Activated T-cell treated with anti-CD3 and anti-CD28 coated beads, Interleukin-2, amount 50 U/mL, for 1 hour (primary cell): ENCODE measurements around the gene CRKL.
"Not testable (repeated sequence)": the region's sequence is repeated elsewhere in the genome, so short reads cannot be mapped to it uniquely, and the experiment has no call there.

Source experiments
- DNase-seq: peaks from one replicate; pipeline ENCODE4 v3.0.0-alpha.2; 2020

The CRKL gene

DNA sequence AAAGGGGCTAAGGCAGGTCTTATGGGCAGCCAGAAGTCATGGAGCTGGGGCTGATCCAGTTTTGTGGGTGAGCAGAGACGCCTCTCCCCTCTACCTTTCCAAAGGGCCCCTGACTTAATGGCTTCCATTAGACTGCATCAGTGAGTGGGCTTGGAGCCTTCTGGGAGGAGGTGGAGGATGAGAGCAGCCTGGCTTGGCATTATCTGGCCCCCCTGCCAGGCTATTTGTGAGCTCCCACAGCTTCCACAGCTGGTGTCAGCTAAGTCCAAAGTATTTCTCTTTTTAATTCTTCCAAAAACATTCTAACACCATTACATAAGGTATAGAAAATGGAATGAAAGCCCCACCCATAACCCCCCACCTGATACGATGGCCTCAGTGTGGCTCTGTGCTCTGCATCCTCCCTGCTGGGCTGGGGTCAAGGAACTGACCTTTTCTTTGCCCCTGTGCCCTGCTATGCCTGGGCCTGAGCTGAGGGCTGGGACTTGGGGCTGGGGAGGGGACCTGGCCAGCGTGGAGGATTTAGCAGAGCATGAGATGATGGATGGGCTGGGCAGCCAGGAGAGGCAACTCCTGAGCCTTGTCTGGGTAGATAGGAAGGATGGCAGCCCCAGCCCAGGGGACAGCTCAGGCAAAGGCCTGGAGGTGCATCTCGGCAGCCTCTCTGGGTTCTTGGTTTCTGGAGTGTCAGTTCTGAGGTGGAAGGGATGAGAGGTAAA lies 53.9 kb downstream of the CRKL start:
- no peak for DNase-seq

DNA sequence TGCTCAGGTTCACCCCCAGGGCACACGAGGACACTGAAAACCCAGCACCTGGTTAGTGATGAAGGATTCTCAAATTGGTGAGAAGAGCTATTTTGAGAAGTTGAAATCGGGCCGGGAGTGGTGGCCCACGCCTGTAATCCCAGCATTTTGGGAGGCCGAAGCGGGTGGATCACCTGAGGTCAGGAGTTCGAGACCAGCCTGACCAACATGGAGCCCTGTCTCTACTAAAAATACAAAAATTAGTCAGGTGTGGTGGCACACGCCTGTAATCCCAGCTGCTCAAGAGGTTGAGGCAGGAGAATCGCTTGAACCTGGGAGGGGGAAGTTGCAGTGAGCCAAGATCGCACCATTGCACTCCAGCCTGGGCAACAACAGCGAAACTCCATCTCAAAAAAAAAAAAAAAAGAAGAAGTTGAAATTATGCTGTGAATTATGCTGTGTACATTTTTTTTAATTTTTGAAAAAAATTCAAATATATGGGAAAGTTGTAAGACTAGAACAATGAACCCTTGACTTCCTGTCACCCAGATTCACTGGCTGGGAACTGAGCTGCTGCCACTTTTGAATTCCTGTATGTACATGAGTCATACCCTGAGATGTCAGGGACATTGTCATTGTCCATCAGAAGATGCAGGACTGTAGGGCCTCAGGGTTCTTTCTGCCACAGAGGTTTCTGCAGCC lies 54.9 kb downstream of the CRKL start:
- not testable (repeated sequence) for DNase-seq

DNA sequence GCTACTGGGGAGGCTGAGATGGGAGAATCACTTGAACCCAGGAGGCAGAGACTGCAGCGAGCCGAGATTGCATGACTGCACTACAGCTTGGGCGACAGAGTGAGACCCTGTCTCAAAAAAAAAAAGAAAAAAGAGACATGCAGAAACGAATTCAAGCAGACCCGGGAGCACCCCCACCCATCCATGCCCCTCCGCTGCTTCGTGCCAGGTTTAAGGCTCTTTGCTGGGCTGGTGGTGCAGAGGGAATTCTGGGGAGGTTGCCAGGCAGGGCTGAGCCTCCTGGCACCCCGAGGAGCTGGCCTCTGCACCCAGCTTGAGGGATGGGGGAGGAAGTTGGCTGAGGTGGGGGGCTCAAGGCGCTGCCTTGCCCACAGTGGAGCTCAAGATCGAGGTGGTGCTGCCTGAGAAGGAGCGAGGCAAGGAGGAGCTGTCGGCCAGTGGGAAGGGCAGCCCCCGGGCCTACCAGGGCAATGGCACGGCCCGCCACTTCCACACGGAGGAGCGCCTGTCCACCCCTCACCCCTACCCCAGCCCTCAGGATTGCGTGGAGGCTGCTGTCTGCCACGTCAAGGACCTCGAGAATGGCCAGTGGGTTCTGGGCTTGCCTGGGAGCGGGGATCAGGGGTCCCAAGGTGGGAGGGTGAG lies 55.8 kb downstream of the CRKL start:
- DNase-seq = no peak

DNA sequence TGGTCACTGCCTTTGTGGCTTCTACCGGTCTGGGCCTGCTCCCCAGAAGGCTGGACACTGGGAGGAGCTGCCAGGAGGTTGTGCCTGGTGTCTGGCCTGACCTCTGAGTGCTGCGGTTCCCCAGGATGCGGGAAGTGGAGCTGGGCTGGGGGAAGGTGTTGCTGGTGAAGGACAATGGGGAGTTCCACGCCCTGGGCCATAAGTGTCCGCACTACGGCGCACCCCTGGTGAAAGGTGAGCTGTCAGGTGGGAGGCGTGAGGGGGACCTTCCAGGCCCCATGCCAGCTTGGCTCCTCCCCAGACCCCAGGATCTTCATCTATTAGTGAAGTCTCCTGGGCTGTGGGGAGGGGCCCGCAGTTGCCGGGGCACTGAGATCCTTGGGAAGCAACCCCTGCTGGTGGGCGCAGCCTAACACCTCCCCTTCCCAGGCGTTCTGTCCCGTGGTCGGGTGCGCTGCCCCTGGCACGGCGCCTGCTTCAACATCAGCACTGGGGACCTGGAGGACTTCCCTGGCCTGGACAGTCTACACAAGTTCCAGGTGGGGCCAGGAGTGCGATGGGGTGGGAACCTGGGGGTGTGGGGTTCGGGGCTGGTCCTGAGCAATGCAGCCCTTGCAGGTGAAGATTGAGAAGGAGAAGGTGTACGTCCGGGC lies 56.6 kb downstream of the CRKL start:
- DNase-seq = no peak

DNA sequence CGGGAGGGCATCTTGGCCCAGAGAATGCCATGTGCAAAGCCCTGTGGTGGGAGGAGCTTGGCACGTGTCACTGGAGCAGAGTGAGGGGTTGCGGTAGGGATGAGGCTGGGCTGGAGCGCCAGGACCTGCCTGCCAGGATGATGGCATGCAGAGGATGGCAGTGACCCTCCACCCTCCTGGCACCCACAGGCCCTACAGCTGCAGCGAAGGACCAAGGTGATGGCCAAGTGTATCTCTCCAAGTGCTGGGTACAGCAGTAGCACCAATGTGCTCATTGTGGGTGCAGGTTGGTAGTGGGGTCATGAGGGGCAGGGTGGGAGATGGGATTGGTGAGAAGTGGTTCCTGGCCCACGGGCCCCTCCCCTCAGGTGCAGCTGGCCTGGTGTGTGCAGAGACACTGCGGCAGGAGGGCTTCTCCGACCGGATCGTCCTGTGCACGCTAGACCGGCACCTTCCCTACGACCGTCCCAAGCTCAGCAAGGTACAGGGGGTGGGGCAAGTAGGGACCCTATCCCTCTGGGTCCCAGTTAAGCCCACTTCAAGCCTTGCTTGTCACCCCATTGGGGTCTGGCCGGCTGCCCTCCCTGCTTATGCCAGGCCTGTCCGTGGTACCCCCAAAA lies 57.2 kb downstream of the CRKL start:
- no peak for DNase-seq

DNA sequence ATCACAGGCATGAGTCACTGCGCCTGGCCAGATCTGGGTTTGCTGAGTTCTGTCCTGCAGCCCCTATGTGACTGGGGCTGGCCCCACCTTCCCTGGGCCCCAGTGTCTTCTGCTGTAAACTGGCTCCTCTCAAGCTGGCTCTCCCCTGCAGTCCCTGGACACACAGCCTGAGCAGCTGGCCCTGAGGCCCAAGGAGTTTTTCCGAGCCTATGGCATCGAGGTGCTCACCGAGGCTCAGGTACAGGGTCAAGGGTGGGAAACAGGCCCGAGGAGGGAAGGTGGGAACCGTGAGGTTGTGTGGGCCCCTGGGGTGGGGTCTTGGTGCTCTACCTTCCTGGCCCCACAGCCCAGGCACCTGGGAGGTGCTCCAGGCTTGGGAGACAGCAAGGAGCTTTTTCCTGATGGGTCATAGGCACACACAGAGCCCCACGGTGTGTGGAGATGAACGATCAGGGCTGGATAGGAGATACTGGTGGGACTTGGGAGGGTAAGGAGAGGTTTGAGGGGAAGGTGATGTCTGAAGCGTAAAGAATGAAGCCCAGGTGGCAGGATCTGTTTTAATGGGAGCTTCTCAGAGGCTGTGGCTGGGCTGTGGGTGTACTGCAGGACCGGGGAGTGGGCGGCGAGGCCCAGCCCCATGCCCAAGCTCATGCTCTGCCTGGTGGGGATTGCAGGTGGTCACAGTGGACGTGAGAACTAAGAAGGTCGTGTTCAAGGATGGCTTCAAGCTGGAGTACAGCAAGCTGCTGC lies 58.5 kb downstream of the CRKL start:
- no peak for DNase-seq

DNA sequence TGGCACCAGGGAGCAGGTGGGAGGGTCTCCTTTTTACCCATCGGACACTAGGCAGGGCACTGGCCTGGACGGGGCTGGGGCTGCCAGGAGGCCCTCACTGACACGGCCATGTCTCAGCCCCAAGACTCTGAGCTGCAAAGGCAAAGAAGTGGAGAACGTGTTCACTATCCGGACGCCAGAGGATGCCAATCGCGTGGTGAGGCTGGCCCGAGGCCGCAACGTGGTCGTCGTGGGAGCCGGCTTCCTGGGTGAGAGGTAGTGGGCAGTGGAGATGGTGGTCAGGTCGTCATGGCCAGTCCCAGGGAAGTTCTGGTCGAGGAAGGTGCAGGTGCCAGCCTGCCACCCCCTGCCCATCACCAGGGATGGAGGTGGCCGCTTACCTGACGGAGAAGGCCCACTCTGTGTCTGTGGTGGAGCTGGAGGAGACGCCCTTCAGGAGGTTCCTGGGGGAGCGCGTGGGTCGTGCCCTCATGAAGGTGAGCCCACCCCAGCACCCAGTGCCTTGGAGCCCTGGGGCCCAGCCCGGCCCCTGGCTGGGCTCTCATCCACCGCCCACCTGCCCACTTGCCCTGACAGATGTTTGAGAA lies 59.2 kb downstream of the CRKL start:
- no peak for DNase-seq

DNA sequence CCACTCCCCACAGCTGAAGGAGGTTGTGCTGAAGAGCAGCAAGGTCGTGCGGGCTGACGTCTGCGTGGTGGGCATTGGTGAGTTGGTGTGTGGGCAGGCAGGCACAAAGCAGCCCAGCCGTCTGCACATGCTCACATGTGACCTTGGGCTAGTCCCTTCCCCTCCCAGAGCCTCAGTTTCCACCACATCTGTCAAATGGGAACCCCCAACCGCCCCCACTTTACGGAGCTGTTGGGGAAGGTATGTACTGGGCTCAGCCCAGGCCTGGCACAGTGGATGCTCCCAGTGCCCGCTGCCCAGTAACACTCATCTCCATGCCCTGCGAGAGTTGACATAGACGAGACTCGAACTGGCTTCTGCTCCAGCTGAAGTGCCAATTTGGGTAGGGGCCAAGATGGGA lies 59.8 kb downstream of the CRKL start:
- no peak for DNase-seq

DNA sequence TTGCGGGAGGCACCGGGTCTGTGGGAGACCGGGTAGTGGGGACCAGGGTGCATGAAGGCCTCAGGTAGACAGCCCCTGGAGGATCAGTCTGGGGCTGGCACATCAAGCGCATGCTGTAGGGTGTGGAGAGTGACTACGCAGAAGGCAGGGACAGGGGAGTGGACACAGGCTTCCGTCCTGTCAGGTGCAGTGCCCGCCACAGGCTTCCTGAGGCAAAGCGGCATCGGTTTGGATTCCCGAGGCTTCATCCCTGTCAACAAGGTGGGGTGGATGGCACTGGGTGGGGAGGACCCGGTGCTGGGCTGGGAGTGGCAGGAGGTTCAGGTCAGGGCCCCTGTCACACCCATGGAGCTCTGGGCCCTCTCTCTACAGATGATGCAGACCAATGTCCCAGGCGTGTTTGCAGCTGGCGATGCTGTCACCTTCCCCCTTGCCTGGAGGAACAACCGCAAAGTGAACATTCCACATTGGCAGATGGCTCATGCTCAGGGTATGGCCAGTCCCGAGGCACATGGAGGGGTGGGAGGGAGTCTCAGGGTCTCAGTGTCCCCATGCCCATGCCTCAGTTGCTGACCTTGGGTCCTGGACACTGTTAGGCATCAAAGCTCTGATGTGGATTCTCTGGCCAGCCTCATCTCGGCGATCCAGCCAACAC lies 60.4 kb downstream of the CRKL start:
- no peak for DNase-seq

DNA sequence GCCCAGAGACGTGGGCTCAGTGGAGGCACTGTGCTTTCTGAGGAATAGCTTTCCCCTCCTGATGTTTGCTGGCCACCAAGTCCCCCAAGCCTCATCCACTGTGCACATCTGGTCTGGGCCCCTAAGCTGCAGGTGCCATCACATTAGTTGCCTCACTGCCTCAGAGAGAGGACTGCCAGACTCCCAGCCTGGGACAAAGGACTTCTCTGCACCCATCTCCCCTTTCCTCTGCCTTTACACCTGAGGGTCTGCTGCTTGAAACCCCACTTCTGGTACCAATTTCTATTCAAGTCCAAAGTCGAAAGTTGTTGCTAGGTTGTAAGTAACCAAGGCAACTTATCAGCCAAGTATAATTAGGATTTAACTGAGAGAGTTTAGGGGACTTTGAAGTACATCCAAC lies 61.2 kb downstream of the CRKL start:
- DNase-seq = no peak

DNA sequence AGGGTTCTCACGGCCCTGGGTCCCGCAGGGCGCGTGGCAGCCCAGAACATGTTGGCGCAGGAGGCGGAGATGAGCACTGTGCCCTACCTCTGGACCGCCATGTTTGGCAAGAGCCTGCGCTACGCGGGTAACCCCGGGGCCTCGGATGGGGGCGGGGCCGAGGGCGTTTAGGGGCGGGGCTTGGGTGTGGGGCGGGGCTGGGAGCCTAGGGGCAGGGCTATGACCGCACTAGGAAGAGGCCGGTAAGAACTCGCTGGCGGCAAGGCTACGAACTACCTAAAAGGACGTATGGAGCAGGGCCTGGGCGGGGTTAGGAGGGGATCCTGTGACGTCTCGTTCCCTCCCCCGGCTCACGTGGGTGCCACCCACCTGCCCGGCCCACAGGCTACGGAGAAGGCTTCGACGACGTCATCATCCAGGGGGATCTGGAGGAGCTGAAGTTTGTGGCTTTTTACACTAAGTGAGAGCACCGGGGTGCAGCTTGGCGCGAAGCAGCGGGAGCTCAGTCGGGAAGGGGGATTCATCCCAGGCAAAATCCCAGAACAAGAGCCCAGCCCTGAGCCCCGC lies 62.1 kb downstream of the CRKL start:
- peak; percentile 67 for DNase-seq

DNA sequence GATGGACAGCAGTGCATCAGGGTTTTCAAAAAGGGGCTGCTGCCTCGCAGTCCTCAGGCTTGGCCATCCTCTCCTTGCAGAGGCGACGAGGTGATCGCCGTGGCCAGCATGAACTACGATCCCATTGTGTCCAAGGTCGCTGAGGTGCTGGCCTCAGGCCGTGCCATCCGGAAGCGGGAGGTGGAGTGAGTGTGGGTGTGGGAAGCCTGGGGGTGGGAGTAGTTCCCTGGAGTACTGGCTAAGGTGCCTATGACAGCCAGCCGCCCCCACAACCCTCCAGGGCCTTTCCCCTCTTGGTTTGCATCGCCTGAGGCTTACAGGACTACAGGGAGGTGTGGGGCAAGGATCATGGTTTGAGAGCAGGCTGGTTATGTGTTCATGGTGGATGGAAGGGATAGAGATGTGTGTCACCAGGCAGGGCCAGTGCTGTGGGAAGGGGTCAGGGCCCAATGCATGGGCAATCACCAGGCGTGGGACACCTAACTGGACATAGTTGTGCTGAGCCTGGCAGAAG lies 62.8 kb downstream of the CRKL start:
- no peak for DNase-seq

DNA sequence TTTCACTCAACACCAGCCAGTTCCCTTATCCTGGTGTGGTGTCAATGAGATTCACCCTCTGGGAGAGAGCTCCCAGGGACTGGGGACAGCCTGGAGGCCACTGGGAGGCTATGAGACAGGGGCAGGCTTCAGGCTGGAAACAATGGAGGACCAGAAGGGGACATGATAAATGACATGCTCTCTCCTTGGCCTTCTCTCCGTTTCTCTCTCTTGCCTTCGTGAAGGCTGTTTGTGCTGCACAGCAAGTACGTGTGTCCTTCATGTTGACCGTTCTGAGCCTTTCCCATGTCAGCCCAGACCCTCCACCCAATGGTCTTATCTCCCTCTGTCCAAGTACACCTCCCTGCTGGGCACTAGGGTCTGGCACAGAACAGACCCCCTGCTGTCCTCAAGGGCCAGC lies 63.3 kb downstream of the CRKL start:
- DNase-seq = no peak

DNA sequence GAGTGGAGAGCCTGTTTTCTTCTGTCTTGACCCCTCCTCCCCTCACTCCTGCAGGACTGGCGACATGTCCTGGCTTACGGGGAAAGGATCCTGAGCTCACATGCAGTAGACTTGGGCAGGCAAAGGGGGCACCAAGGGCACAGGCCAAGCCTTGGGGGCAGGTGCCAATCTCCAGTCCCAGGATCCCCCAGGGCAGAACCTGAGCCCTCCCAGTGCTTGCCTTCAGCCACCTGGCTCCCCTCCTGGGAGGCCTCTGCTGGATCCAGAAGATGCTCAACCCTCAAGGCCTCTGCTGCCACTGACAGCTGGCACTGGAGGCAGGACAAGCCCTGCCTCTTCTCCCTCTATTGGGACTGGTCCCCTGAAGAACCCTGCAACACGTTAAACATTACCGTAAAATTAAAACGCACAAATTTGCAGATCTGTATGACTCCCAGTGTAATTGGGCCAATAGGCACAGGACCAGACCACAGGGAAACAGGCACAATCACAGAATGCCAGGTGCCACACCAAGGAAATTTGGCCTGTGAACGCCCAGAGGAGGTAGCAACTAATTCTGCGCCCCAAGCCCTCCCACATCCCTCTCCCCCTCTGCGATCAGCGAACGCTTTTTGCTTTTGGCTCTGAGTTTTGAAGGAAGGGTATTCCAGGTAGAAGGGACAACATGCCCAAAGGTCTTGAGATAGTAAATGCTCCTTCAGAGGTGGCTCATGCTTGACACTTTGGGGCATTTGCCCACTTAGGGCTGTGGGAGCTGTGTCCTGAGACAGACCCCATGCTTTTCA lies 63.9 kb downstream of the CRKL start:
- no peak for DNase-seq

DNA sequence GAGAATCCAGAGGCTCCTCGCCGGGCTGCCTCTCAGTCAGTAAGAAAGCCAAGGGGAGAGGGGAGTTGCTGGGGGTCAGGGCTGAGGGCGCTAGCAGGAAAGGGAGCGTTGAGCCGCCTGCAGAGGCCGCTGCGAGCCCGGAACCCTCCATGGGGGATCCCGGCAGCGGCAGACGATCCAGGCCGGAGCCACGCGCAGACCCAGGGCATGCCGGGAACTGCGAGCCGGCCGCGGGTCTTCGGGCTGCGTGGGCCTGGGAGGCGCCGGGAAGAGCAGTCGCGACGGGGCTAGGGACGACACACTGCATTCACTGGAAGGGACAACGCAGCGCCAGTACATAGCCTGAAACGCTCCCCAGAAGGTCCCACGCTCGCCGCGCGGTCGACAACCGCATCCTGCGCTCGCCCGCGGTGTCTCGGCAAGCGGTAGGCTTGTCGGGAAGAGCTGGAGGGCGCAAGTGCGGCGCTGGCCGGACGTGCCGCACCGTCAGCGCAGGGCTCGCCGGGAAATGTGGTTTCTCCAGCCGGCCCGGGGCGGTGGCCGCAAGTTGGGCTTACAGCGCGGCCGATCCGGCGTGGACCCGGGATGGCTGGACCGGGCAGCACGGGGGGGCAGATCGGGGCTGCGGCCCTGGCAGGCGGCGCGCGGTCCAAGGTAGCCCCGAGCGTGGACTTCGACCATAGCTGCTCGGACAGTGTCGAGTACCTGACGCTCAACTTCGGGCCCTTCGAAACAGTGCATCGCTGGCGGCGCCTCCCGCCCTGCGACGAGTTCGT lies 64.8 kb downstream of the CRKL start, which contains the start of gene LZTR1:
Gene LZTR1 (plus strand): TSS at position 511 of the 776 bp plus-strand sequence. CDS start 75 bp downstream, at position 586.
- peak; percentile 70 for DNase-seq

DNA sequence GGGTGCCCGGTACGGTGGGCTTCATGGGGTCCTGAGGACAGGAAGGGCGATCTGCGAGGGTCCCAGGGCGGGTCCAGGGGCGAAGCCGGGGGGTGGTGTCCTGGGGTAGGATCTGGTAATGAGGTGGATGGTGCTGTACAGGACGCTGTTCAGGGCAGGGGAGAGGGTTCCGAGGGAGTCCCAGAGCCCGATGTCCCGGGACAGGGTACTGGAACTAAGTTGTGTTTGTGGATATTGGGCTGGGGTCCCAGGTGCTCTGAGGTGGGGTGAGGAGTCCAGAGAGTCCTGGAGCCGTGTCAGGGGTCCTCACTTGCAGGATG lies 65.3 kb downstream of the CRKL start:
- DNase-seq = no peak

DNA sequence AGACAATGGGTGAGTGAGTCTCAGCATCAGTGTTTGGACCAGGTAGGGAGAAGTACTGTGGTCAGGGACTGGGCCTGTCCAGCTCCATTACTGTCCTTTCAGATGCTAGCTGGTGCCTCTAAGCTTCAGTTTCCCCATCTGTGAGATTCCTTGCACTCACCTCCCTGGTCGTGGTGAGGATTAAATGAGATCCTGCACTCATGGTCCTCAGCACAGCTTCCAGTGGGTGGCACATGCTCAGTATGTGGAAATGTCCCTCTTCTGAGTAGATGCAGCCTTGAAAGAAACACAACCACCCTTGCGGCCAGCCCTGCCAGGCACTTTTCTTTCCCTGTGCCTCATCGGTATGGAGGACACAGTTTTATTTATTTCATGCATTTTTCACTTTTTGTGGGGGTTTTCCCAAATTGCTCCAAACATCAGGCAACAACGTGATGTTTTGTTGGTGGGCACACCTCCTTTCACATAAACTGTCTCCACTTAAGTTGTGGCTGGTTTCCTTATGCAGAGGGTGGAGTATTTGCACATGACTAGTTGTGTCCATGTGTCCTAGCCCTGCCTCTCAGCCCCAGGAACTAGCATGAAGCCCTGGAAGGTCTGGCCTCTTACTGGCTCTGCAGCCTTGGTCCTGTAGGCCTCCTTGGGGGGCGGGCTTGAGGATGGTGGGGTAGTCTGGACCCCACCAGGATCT lies 66.0 kb downstream of the CRKL start:
- DNase-seq = no peak

DNA sequence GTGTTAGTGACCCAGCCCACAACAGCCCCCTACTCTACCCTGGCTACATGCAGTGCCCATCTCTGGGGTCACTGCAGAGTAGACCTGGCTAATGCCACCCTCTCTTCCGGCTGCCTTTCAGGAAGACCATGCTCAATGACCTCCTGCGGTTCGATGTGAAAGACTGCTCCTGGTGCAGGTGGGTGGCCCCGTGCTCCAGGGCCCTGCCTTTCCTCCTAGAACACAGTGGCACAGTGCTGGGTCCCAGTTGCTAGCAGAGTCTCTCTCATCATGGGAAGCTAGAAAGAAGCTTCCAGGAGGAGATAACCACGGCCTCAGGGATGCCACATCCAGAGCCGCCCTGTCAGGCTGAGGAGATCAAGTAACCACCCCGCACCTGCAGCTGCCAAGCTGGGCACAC lies 68.5 kb downstream of the CRKL start:
- no peak for DNase-seq

DNA sequence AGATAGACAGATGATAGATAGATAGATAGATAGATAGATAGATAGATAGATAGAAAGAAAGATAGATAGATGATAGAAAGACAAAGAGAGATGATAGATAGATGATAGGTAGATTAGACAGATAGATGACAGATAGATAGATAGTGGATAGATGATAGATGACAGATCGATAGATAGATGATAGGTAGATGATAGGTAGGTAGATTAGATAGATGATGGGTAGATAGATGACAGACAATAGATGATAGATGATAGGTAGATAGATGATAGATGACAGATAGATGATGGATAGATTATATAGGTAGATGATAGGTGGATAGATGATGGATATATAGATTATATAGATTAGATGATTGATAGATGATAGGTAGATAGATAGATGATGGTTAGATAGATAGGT lies 69.2 kb downstream of the CRKL start:
- no peak for DNase-seq
